H1 (cell line): ENCODE results near the gene RXFP1. TPM values are rescaled to one million over a fixed set of nuclear protein-coding genes. Genes with fewer than 3 reads are reported as not detected.

Experiments used
- CTCF ChIA-PET: fragments of 300-600 bp; sonication (Branson Sonifier 250); formaldehyde crosslinking; loops from one replicate; lab custom pipeline; 2021; ENCODE audit not compliant: partially characterized antibody; lab: Charles Lee
- POLR2A ChIA-PET: fragments of 300-600 bp; sonication (Branson Sonifier 250); formaldehyde crosslinking; loops from one replicate; lab custom pipeline; 2021; ENCODE audit warnings: inconsistent platforms; ENCODE audit not compliant: partially characterized antibody; lab: Charles Lee
- DNase-seq, 2 experiments: peaks; one replicate each; pipeline versions ENCODE4 v3.0.0 to v3.0.0-alpha.2; 2010 to 2022; ENCODE audit warnings: low spot score in 2 of 2, low read depth in 1 of 2, mixed read lengths in 1 of 2
- FAIRE-seq: peaks from 2 replicates; lab custom pipeline; 2011; peaks lifted over from hg19 to GRCh38; lab: Jason Lieb, UNC
- H2AFZ ChIP-seq: 2 replicates; pipeline ENCODE4 v1.8.1; 2012; ENCODE audit warnings: low read length, inconsistent platforms
- H2AK5ac ChIP-seq: 2 replicates; pipeline ENCODE4 v1.6.1; 2013; ENCODE audit warnings: low read depth, low read length
- H2BK120ac ChIP-seq: replicated peaks from 2 replicates; pipeline ENCODE3; 2013; ENCODE audit warnings: low read depth, low read length, inconsistent platforms
- H2BK12ac ChIP-seq: 2 replicates; pipeline ENCODE4 v1.6.1; 2013; ENCODE audit warnings: low read depth, low read length
- H2BK15ac ChIP-seq: 2 replicates; pipeline ENCODE4 v1.6.1; 2013; ENCODE audit warnings: low read length
- H2BK20ac ChIP-seq: 2 replicates; pipeline ENCODE4 v1.6.1; 2013; ENCODE audit warnings: low read length
- H2BK5ac ChIP-seq: 2 replicates; pipeline ENCODE4 v1.6.1; 2013; ENCODE audit warnings: low read depth, low read length
- H3K14ac ChIP-seq: 2 replicates; pipeline ENCODE4 v1.6.1; 2013; ENCODE audit warnings: inconsistent platforms; ENCODE audit not compliant: insufficient read length
- H3K18ac ChIP-seq: 2 replicates; pipeline ENCODE4 v1.6.1; 2013; ENCODE audit warnings: low read length; ENCODE audit errors: extremely low read depth
- H3K23ac ChIP-seq: 2 replicates; pipeline ENCODE4 v1.6.1; 2013; ENCODE audit warnings: inconsistent platforms; ENCODE audit not compliant: insufficient read length
- H3K23me2 ChIP-seq: 2 replicates; pipeline ENCODE4 v1.6.1; 2013; ENCODE audit warnings: low read depth, low read length
- H3K27ac ChIP-seq: 2 replicates; pipeline ENCODE4 v1.6.1; 2011; ENCODE audit warnings: low read depth, low read length, inconsistent platforms
- H3K27me3 ChIP-seq, 4 experiments: replicated peaks in 1 of 4; 1 replicate in 1 of 4; 2 replicates in 3 of 4; pipeline versions ENCODE4 v1.6.1 to v1.8.1; 2011 to 2013; ENCODE audit warnings: low read length in 3 of 4, mild to moderate bottlenecking in 3 of 4, inconsistent platforms in 2 of 4, mixed read lengths in 2 of 4, moderate library complexity in 1 of 4; ENCODE audit not compliant: control insufficient read depth in 3 of 4, insufficient read depth in 3 of 4; ENCODE audit errors: extremely low read depth in 1 of 4
- H3K36me3 ChIP-seq, 4 experiments: 2 replicates each; pipeline versions ENCODE4 v1.6.1 to v1.8.1; 2011 to 2013; ENCODE audit warnings: mild to moderate bottlenecking in 4 of 4, low read length in 3 of 4, moderate library complexity in 2 of 4, control low read depth in 1 of 4, inconsistent platforms in 1 of 4; ENCODE audit not compliant: insufficient read depth in 4 of 4, control insufficient read depth in 2 of 4
- H3K4ac ChIP-seq: replicated peaks from 2 replicates; pipeline ENCODE3; 2013; ENCODE audit warnings: low read length, low read depth, mixed read lengths, inconsistent platforms; ENCODE audit not compliant: insufficient read length
- H3K4me1 ChIP-seq, 4 experiments: replicated peaks in 1 of 4; 1 replicate in 1 of 4; 2 replicates in 3 of 4; pipeline versions ENCODE4 v1.6.1 to v1.8.1; 2011 to 2013; ENCODE audit warnings: low read length in 3 of 4, inconsistent platforms in 2 of 4, mixed read lengths in 1 of 4; ENCODE audit not compliant: insufficient read depth in 4 of 4, control insufficient read depth in 3 of 4
- H3K4me2 ChIP-seq, 2 experiments: 2 replicates each; pipeline versions ENCODE4 v1.6.1 to v1.8.1; 2011 to 2013; ENCODE audit warnings: low read depth in 2 of 2, low read length in 2 of 2, control low read depth in 1 of 2, inconsistent platforms in 1 of 2, mild to moderate bottlenecking in 1 of 2; ENCODE audit not compliant: insufficient read depth in 1 of 2
- H3K4me3 ChIP-seq, 4 experiments: fragments of 200-600, 300-600 bp in 1 of 4; sonication (generic), shearing (Covaris generic), sonication (Bioruptor Twin) in 1 of 4; 2 replicates each; pipeline versions ENCODE4 v1.5.1 to v1.8.1; 2011 to 2016; ENCODE audit warnings: low read length in 4 of 4, low read depth in 3 of 4, control low read depth in 2 of 4, inconsistent platforms in 2 of 4, mild to moderate bottlenecking in 2 of 4, mixed read lengths in 1 of 4, moderate library complexity in 1 of 4; ENCODE audit not compliant: insufficient read depth in 2 of 4; ENCODE audit errors: extremely low read depth in 1 of 4
- H3K56ac ChIP-seq: replicated peaks from 2 replicates; pipeline ENCODE3; 2013; ENCODE audit warnings: low read depth, mild to moderate bottlenecking, mixed read lengths, low read length, inconsistent platforms; ENCODE audit not compliant: insufficient read length
- H3K79me1 ChIP-seq: 2 replicates; pipeline ENCODE4 v1.6.1; 2013; ENCODE audit warnings: low read depth, low read length, control low read depth
- H3K79me2 ChIP-seq, 2 experiments: 2 replicates each; pipeline versions ENCODE4 v1.6.1 to v1.8.1; 2012 to 2013; ENCODE audit warnings: low read length in 2 of 2, mild to moderate bottlenecking in 2 of 2, inconsistent platforms in 1 of 2; ENCODE audit not compliant: insufficient read depth in 2 of 2, control insufficient read depth in 1 of 2
- H3K9ac ChIP-seq, 4 experiments: replicated peaks in 1 of 4; 1 replicate in 1 of 4; 2 replicates in 3 of 4; pipeline versions ENCODE4 v1.6.1 to v1.8.1; 2011 to 2013; ENCODE audit warnings: low read depth in 3 of 4, low read length in 3 of 4, control low read depth in 2 of 4, mild to moderate bottlenecking in 2 of 4, moderate library complexity in 2 of 4, inconsistent platforms in 1 of 4; ENCODE audit errors: extremely low read depth in 1 of 4
- H3K9me3 ChIP-seq, 2 experiments: 2 replicates each; pipeline versions ENCODE4 v1.6.1 to v1.8.1; 2012 to 2013; ENCODE audit warnings: mild to moderate bottlenecking in 2 of 2, moderate library complexity in 2 of 2, control low read depth in 1 of 2, inconsistent platforms in 1 of 2, low read depth in 1 of 2, low read length in 1 of 2, mixed read lengths in 1 of 2; ENCODE audit not compliant: insufficient read depth in 2 of 2
- H4K20me1 ChIP-seq, 2 experiments: replicated peaks in 1 of 2; 2 replicates each; pipeline versions ENCODE3 to v1.8.1; 2011 to 2013; ENCODE audit warnings: inconsistent platforms in 2 of 2, low read length in 2 of 2, mild to moderate bottlenecking in 1 of 2; ENCODE audit not compliant: insufficient read depth in 2 of 2, control insufficient read depth in 1 of 2
- H4K5ac ChIP-seq: 2 replicates; pipeline ENCODE4 v1.6.1; 2013; ENCODE audit warnings: low read length, low read depth, mixed read lengths, inconsistent platforms; ENCODE audit not compliant: insufficient read length
- H4K8ac ChIP-seq: 2 replicates; pipeline ENCODE4 v1.8.0; 2013; ENCODE audit warnings: mild to moderate bottlenecking, moderate library complexity, low read length, inconsistent platforms; ENCODE audit not compliant: insufficient read depth; ENCODE audit errors: extremely low read depth
- H4K91ac ChIP-seq: replicated peaks from 2 replicates; pipeline ENCODE3; 2013; ENCODE audit warnings: low read length, mixed read lengths, inconsistent platforms; ENCODE audit not compliant: insufficient read length
- CEBPB ChIP-seq: IDR thresholded peaks from 2 replicates; pipeline ENCODE4 v1.6.1; 2012; ENCODE audit warnings: low read depth, low read length
- HDAC2 ChIP-seq, 2 experiments: fragments of 300-600 bp in 1 of 2; sonication (generic) in 1 of 2; IDR thresholded peaks; 2 replicates each; pipeline ENCODE4 v1.6.1; 2011 to 2012; ENCODE audit warnings: low read depth in 2 of 2, low read length in 2 of 2, mild to moderate bottlenecking in 2 of 2, moderate library complexity in 2 of 2, borderline replicate concordance in 1 of 2, inconsistent platforms in 1 of 2
- KDM1A ChIP-seq: fragments of 200-600, 300-600 bp; sonication (generic); IDR thresholded peaks from 2 replicates; pipeline ENCODE4 v1.7.1; 2016; ENCODE audit warnings: mild to moderate bottlenecking, low read length, borderline replicate concordance
- SIN3A ChIP-seq, 2 experiments: IDR thresholded peaks in 1 of 2; conservative IDR thresholded peaks in 1 of 2; 2 replicates each; pipeline ENCODE4 v1.6.1; 2011 to 2012; ENCODE audit warnings: low read length in 2 of 2, improper control_type of control experiment in 1 of 2, low read depth in 1 of 2, mild to moderate bottlenecking in 1 of 2
- WGBS, 2 experiments: shearing (Covaris generic) in 1 of 2; methylation state at CpG; one replicate each; pipeline versions ENCODE4 v1.1.6 to v1.1.7; 2013 to 2015; ENCODE audit warnings: low lambda C conversion rate in 2 of 2, mixed read lengths in 2 of 2, inconsistent platforms in 1 of 2, low coverage in 1 of 2, missing lambda C conversion rate in 1 of 2; ENCODE audit not compliant: insufficient replicate concordance in 2 of 2, insufficient coverage in 1 of 2, insufficient read length in 1 of 2; ENCODE audit errors: extremely low coverage in 1 of 2, missing lambda C conversion rate in 1 of 2; 5-methylcytosine and 5-hydroxymethylcytosine counted together
- polyA plus RNA-seq, 7 experiments: library from polyadenylated mRNA; depleted of rRNA in 3 of 7; stranded (reverse) in 5 of 7; unstranded in 2 of 7; fragments of >200 nt in 5 of 7; fragments of 200-250 nt in 2 of 7; gene quantifications; 1 replicate in 5 of 7; 2 replicates in 1 of 7; 4 replicates in 1 of 7; pipeline versions ENCODE4 v1.2.1 to v1.2.3, GENCODE V29; 2011 to 2013; ENCODE audit warnings: missing spikeins in 2 of 7, mixed read lengths in 2 of 7
- total RNA-seq: library from RNA; stranded (reverse); fragmentation: NEBNext Ultra II Directional; extraction: Animal tissue kit (Norgen Biotek cat#: 25700); gene quantifications from 2 replicates; pipeline ENCODE4 v1.2.1, GENCODE V29; 2021
- TF ChIP-seq, protein P1 (sequence below): IDR thresholded peaks from 2 replicates; pipeline ENCODE4 v1.6.1; 2012; ENCODE audit warnings: inconsistent platforms

RXFP1 gene
- total and polyA plus RNA-seq, 2 of the 8 experiments (the other 6 are each of a cell fraction or from before 2014, with no cell fraction given) = 0.14 to 0.56 TPM

DNA sequence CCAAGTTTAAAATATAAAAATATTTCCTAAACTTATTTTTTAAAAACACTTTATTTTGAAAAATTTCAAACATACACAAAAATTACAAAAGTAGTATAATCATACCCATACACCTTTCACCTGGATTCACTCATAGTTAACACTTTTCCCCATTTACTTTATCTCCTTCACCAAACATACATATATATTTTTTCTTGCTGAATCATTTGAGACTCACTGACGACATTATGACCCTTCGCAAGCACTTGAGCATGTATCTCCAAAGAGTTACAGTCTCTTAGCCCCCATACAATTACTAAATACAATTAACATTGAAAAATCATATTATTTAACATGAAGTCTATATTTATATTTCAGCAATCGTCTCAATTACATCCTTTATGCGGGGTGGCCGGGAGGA is 19.8 kb downstream of the RXFP1 start:
- ChIA-PET POLR2A (no interaction called here), CTCF (no interaction called here)
- FAIRE-seq (no peak), DNase-seq (no peak)
- Histone ChIP-seq H3K9ac (no peak overlapping the region), H4K20me1 (no peaks in the 10 kb centered on the region), H3K4me2 (no peak overlapping the region), H3K9me3 (no peaks in the 10 kb centered on the region), H3K18ac (no peak overlapping the region), H2BK15ac (no peak overlapping the region), H3K79me2 (no peaks in the 10 kb centered on the region), H3K4me1 (0 out of 7 replicates have a peak, but pooled peaks cover 0 to 4% (median 0%) of the 10 kb centered on the region in 4 experiments), H3K23ac (no peak overlapping the region), H3K4ac (no peak overlapping the region), H3K14ac (no peak overlapping the region), H3K23me2 (no peaks in the 10 kb centered on the region), H2BK120ac (no peak overlapping the region), H3K79me1 (no peaks in the 10 kb centered on the region), H3K56ac (no peak overlapping the region), H4K8ac (no peak overlapping the region), H2AK5ac (no peak overlapping the region), H2BK12ac (no peak overlapping the region), H4K91ac (no peak overlapping the region), H4K5ac (no peak overlapping the region), H2AFZ (no peak overlapping the region), H2BK5ac (no peak overlapping the region), H3K27ac (no peak overlapping the region), H2BK20ac (no peak overlapping the region), H3K4me3 (no peak overlapping the region), H3K36me3 (no peaks in the 10 kb centered on the region), H3K27me3 (no peaks in the 10 kb centered on the region)
- 88% methylated on average over 5 of the region's 5 CpGs; no CpG with 5 or more reads in 1 of the 2 experiments for WGBS, 2 experiments
- TF ChIP-seq, protein P1, sequence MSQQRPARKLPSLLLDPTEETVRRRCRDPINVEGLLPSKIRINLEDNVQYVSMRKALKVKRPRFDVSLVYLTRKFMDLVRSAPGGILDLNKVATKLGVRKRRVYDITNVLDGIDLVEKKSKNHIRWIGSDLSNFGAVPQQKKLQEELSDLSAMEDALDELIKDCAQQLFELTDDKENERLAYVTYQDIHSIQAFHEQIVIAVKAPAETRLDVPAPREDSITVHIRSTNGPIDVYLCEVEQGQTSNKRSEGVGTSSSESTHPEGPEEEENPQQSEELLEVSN = no peak
- TF ChIP-seq HDAC2 (IDR thresholded peaks at IDR 0.05; ENCODE audit: borderline replicate concordance in 1 of 2, low read depth in 2 of 2, low read length in 2 of 2) = no peak
- TF ChIP-seq SIN3A (conservative IDR thresholded peaks at IDR 0.05 in 1 of 2, IDR thresholded peaks at IDR 0.05 in 1 of 2; ENCODE audit: low read depth in 1 of 2, low read length in 2 of 2) = no peak
- no peak for TF ChIP-seq CEBPB
- no peak for TF ChIP-seq KDM1A
